AG09319 (cell line): ENCODE data around the gene TEPSIN.

Source experiments
- DNase-seq: peaks from one replicate; pipeline ENCODE4 v3.0.0-alpha.2; 2010; ENCODE audit warnings: low read depth; ENCODE audit errors: extremely low read depth
- TF ChIP-seq, protein P1 (sequence below): IDR thresholded peaks from 2 replicates; pipeline ENCODE4 v1.5.1; 2011; ENCODE audit warnings: low read depth, mild to moderate bottlenecking, inconsistent platforms, low read length, moderate library complexity

Gene TEPSIN

DNA sequence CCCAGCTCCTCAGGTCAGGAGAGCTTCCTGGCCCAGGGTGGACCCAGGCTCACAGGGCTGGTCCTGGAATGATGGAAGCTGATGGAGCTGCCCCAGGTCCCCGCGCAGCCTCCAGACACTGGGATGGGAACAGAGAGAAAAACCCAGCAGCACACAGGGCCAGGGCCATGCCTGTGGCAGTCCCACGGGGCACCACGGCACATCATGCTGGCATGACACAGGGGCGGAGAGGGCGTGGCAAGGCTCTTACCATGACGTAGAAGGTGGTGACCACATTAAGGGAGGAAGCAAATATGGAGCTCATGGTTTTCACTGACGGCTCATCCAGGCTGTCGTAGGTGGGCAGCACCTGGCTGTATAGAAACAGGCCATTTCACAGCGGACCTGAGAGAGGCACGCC is 37.9 kb upstream of the TEPSIN start:
- DNase-seq: no peak
- TF ChIP-seq, protein P1, sequence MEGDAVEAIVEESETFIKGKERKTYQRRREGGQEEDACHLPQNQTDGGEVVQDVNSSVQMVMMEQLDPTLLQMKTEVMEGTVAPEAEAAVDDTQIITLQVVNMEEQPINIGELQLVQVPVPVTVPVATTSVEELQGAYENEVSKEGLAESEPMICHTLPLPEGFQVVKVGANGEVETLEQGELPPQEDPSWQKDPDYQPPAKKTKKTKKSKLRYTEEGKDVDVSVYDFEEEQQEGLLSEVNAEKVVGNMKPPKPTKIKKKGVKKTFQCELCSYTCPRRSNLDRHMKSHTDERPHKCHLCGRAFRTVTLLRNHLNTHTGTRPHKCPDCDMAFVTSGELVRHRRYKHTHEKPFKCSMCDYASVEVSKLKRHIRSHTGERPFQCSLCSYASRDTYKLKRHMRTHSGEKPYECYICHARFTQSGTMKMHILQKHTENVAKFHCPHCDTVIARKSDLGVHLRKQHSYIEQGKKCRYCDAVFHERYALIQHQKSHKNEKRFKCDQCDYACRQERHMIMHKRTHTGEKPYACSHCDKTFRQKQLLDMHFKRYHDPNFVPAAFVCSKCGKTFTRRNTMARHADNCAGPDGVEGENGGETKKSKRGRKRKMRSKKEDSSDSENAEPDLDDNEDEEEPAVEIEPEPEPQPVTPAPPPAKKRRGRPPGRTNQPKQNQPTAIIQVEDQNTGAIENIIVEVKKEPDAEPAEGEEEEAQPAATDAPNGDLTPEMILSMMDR: no peak

DNA sequence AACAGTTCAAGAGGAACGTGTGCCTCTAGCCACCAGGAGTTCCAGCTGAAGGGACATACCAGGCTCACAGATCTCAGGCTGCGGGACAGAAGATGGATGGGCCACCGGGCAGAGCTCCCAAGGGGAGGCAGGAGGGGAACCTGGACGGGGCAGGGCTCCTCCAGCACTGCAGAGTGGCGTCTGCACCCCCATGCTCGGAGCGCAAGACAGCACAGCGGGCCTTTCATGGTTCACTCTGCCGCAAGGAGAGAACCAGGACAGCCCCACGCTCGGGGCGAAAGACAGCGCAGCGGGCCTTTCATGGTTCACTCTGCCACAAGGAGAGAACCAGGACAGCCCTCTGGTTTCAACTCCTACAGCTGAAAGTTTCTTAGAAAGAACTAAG is 35.6 kb upstream of the TEPSIN start:
- TF ChIP-seq, protein P1: no peak

DNA sequence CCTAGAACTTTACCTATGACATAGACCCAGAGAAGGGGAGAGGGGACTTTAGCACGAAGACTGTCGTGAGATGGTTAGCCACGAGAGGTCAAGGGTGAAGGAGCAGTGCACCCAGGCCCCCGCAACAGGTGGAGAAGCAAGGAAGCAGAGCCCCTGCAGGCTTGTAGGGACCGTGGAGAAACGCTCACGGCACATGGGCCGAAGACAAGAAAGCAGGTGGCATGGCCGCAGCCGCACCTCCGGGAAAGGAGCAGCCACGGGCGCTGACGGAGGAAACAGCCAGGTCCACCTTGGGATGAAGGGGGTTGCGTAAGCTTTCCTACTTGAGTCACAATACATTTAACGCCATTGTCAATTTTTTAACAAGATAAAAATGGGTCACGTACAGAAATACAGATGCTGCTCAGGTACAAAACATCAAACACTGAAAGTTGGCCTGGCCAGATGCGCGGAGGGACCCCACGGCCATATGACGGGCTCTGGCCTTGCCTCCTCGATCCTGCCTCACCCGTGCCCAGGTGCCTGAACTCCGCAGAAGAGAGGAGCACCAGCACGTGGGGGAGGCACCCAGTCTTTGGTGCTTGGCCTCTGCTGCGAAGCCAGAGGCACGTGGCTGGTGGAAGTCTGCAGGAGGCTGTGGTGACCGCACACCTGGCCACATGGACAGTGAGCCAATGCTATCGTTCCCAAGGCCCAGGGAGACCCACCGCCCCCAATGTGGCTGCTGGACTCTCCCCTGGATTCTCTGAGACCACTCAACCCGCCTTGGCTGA is 35.0 kb upstream of the TEPSIN start:
- TF ChIP-seq, protein P1: no peak
- no peak for DNase-seq

More for the DNA sequence above, 35.6 kb upstream of the TEPSIN start:
- no peak for DNase-seq

DNA sequence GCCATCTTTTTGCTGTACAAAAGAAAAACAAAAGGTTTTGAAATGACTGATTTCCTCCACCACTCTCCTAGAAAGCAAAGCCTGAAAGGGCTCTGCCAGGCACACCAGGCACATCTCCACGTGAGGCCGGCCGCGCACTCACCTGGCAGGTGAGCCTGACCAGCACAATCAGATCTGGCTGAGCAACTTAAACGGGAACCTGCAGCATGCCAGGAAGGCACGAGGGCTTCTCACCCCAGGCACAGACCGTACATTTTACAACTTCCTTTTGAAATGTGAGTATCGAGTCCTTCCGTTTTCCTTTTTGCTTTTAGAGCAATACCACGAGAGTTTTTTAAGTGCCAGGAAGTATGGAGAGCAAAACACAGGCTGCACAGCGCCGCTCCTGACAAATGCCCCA is 33.8 kb upstream of the TEPSIN start:
- DNase-seq: no peak
- TF ChIP-seq, protein P1: no peak

DNA sequence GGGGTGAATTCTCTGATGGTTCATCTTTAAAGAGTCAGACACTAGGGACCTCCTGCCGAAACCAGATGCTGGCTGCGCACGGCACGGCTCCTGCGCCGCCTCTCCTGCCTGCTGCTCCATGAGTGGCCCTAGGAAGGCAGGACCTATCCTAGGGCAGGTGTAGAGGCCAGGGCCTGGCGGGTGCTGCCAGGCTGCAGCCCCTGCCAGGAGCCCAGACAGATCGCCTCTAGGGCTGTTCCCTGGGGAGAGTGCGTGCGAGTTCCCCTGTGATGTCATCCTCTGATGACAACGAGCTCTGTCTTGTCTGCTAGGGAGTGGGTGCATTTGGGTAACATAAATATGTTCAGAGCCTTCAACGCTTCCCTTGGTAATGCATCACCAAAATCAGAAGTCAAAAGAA is 32.4 kb upstream of the TEPSIN start:
- no peak for DNase-seq
- TF ChIP-seq, protein P1: no peak

DNA sequence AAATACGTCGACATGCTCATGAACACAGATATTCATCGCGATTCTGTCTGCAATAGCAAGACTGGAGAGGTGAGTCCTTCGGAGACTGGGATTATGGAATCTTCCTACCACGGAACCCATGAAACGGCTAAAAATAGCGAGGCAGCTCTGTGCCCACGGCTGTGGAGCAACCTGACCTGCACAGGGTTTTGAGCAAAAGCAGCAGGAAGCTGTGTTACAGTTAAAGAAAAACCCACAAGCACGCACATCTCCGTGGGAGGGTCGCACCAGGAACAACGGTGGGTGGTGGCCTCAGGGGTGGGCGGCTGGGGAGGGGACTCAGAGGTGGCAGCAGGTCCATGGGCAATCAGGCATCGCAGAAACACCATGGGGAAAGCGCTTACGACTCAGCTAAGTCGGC is 31.4 kb upstream of the TEPSIN start:
- TF ChIP-seq, protein P1: no peak
- DNase-seq: no peak

DNA sequence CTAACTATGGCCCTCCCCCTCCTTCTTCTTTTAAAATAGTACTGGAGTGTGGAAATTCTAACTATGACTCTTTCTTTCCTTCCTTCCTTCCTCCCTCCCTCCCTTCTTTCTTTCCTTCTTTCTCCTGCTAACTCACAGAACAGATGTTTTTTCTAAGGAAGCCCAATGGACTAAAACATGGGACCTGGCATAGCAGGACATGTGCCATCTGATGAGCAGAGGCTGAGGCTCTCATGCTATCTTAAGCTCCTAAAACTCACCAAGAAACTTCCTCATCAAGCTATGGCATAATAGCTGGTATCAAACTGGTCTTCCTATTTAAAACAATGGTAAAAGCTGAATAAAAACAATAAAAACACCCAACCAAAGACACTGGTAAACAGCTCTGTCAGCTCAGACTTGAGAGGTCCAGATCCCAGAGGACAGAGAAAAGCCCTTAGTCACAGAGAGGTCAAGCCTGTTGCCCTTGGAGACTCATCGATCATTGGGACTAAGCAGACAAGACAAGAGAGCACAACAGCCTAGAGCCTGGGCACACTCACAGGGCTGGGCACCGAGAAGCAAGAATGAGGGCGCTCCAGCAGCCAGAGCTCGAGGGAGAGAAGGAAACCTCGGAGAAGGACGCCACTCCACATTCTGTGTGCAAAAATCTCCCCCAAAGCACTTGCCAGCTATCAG is 28.7 kb upstream of the TEPSIN start:
- no peak for DNase-seq
- TF ChIP-seq, protein P1: no peak
